ENCODE results near the gene CTNNA2. TPM values are rescaled to one million over a fixed set of nuclear protein-coding genes. Genes with fewer than 3 reads are reported as not detected.
A peak's percentile ranks its signal among the peaks of the same experiment; 100 is the strongest.
"Not testable (repeated sequence)": the region's sequence is repeated elsewhere in the genome, so short reads cannot be mapped to it uniquely, and the experiment has no call there.

Gene CTNNA2
- total RNA-seq, 1 experiment from 2014 or later: not detected

GRCh38 chr2:80062298-80062697, 549.4 kb downstream of the CTNNA2 start:
- DNase-seq (ENCODE audit: low read depth): no peak
- in situ Hi-C loops (cut with HindIII; ENCODE audit: low pct_unique_long_range_greater_than_20kb, low sequenced_read_pairs): no loop called here

- in situ Hi-C loops (cut with HindIII; ENCODE audit: low pct_unique_long_range_greater_than_20kb, low sequenced_read_pairs): no loop called here
- DNase-seq (ENCODE audit: low read depth): no peak
Measured at GRCh38 chr2:80068038-80068731, 555.3 kb downstream of the CTNNA2 start.

- DNase-seq (ENCODE audit: low read depth): no peak
- in situ Hi-C loops (cut with HindIII; ENCODE audit: low pct_unique_long_range_greater_than_20kb, low sequenced_read_pairs): no loop called here
Measured at GRCh38 chr2:80070587-80070986, 557.7 kb downstream of the CTNNA2 start.

GRCh38 chr2:80071941-80072340, 559.1 kb downstream of the CTNNA2 start:
- in situ Hi-C loops (cut with HindIII; ENCODE audit: low pct_unique_long_range_greater_than_20kb, low sequenced_read_pairs): no loop called here
- no peak for DNase-seq (ENCODE audit: low read depth)

- DNase-seq (ENCODE audit: low read depth): peak; percentile 38
- in situ Hi-C loops (cut with HindIII; ENCODE audit: low pct_unique_long_range_greater_than_20kb, low sequenced_read_pairs): no loop called here
Measured at GRCh38 chr2:80073134-80073561, 560.3 kb downstream of the CTNNA2 start.

GRCh38 chr2:80074321-80075070, 561.6 kb downstream of the CTNNA2 start:
- DNase-seq (ENCODE audit: low read depth): no peak
- in situ Hi-C loops (cut with HindIII; ENCODE audit: low pct_unique_long_range_greater_than_20kb, low sequenced_read_pairs): no loop called here

GRCh38 chr2:80075719-80076118, 562.9 kb downstream of the CTNNA2 start:
- no peak for DNase-seq (ENCODE audit: low read depth)
- in situ Hi-C loops (cut with HindIII; ENCODE audit: low pct_unique_long_range_greater_than_20kb, low sequenced_read_pairs): no loop called here

- in situ Hi-C loops (cut with HindIII; ENCODE audit: low pct_unique_long_range_greater_than_20kb, low sequenced_read_pairs): no loop called here
Measured at GRCh38 chr2:80078290-80079036, 565.6 kb downstream of the CTNNA2 start.

GRCh38 chr2:80080957-80081356, 568.1 kb downstream of the CTNNA2 start:
- in situ Hi-C loops (cut with HindIII; ENCODE audit: low pct_unique_long_range_greater_than_20kb, low sequenced_read_pairs): no loop called here
- DNase-seq (ENCODE audit: low read depth): no peak

More at GRCh38 chr2:80078290-80079036, 565.6 kb downstream of the CTNNA2 start:
- DNase-seq (ENCODE audit: low read depth): no peak

GRCh38 chr2:80086831-80087230, 574.0 kb downstream of the CTNNA2 start:
- in situ Hi-C loops (cut with HindIII; ENCODE audit: low pct_unique_long_range_greater_than_20kb, low sequenced_read_pairs): no loop called here
- DNase-seq (ENCODE audit: low read depth): peak; percentile 7

GRCh38 chr2:80091237-80091636, 578.4 kb downstream of the CTNNA2 start:
- DNase-seq (ENCODE audit: low read depth): no peak
- in situ Hi-C loops (cut with HindIII; ENCODE audit: low pct_unique_long_range_greater_than_20kb, low sequenced_read_pairs): no loop called here

- DNase-seq (ENCODE audit: low read depth): no peak
- in situ Hi-C loops (cut with HindIII; ENCODE audit: low pct_unique_long_range_greater_than_20kb, low sequenced_read_pairs): no loop called here
Measured at GRCh38 chr2:80092474-80092873, 579.6 kb downstream of the CTNNA2 start.

- DNase-seq (ENCODE audit: low read depth); in situ Hi-C loops (cut with HindIII; ENCODE audit: low pct_unique_long_range_greater_than_20kb, low sequenced_read_pairs): not testable (repeated sequence)
Measured at GRCh38 chr2:80098503-80098902, 585.7 kb downstream of the CTNNA2 start.

GRCh38 chr2:80102026-80102425, 589.2 kb downstream of the CTNNA2 start:
- DNase-seq (ENCODE audit: low read depth): no peak
- in situ Hi-C loops (cut with HindIII; ENCODE audit: low pct_unique_long_range_greater_than_20kb, low sequenced_read_pairs): no loop called here

- in situ Hi-C loops (cut with HindIII; ENCODE audit: low pct_unique_long_range_greater_than_20kb, low sequenced_read_pairs): no loop called here
Measured at GRCh38 chr2:80105015-80105640, 592.3 kb downstream of the CTNNA2 start.

GRCh38 chr2:80111185-80111584, 598.3 kb downstream of the CTNNA2 start:
- DNase-seq (ENCODE audit: low read depth): no peak
- in situ Hi-C loops (cut with HindIII; ENCODE audit: low pct_unique_long_range_greater_than_20kb, low sequenced_read_pairs): no loop called here

More at GRCh38 chr2:80105015-80105640, 592.3 kb downstream of the CTNNA2 start:
- DNase-seq (ENCODE audit: low read depth): no peak

GRCh38 chr2:80112790-80113189, 599.9 kb downstream of the CTNNA2 start:
- no peak for DNase-seq (ENCODE audit: low read depth)
- in situ Hi-C loops (cut with HindIII; ENCODE audit: low pct_unique_long_range_greater_than_20kb, low sequenced_read_pairs): no loop called here

GRCh38 chr2:80113399-80113798, 600.5 kb downstream of the CTNNA2 start:
- DNase-seq (ENCODE audit: low read depth): no peak

More at GRCh38 chr2:80113399-80113798, 600.5 kb downstream of the CTNNA2 start:
- in situ Hi-C loops (cut with HindIII; ENCODE audit: low pct_unique_long_range_greater_than_20kb, low sequenced_read_pairs): no loop called here
